ENCODE data around the gene SMIM44. TPM values are rescaled to one million over a fixed set of nuclear protein-coding genes. Genes with fewer than 3 reads are reported as not detected.

SMIM44 gene
- total RNA-seq, 2 experiments from 2014 or later = not detected

GRCh38 chr19:3479177-3479833 lies 3.9 kb downstream of the SMIM44 start:
- Mint-ChIP-seq H3K27ac (no peak overlapping the region), H3K4me3 (peak overlapping the region; percentile 75)

DNA sequence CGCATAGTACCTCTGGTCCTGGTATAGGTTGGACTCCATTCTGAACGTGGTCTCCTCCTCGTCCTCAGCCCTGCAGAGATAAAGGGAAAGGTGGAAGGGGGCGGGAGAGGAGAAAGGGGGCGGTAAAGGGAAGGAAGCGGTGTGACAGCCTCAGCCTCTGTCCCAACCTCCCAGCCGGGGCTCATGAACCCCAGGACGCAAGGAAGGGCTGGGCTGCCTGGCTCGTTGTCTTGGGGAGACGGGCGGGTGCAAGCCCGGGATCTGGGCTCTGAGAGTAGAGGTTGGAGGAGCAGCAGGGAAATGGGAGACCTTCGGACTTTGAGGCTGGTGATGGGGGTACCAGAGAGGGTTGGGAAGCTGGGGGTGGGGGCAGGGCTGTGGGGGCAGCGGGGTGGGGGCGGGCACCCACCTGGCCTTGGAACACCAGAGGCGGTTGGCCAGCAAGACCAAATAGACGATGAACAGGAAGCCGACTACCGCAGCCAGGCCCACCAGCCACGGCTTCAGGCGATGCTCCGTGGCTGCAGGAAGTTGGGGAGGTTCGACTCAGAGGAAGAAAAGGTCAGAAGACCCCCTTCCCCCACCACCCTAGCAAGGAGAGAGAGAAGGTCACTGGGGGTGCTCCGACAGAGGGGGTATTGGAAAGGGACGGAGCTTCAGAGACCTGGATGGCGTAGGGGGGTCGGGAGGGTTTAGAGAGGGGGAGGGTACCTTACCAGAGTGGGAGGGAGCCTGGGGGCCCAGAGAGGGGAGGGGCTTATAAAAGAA lies 4.6 kb downstream of the SMIM44 start:
- Mint-ChIP-seq H3K9me3 (no peaks in the 10 kb centered on the region), H3K4me1 (peaks cover 8% of the 10 kb centered on the region), H3K27ac (no peak overlapping the region), H3K36me3 (no peaks in the 10 kb centered on the region), H3K27me3 (no peaks in the 10 kb centered on the region), H3K4me3 (peak overlapping the region; percentile 75)
- DNase-seq = peak; percentile 16

More at GRCh38 chr19:3479177-3479833, 3.9 kb downstream of the SMIM44 start:
- peak; percentile 49 for DNase-seq
- Mint-ChIP-seq H3K4me1 (peaks cover 8% of the 10 kb centered on the region), H3K9me3 (no peaks in the 10 kb centered on the region), H3K36me3 (no peaks in the 10 kb centered on the region), H3K27me3 (no peaks in the 10 kb centered on the region)

- Mint-ChIP-seq H3K9me3 (no peaks in the 10 kb centered on the region), H3K4me3 (peak overlapping the region; percentile 50), H3K36me3 (no peaks in the 10 kb centered on the region), H3K27ac (no peak overlapping the region), H3K27me3 (no peaks in the 10 kb centered on the region), H3K4me1 (peaks cover 8% of the 10 kb centered on the region)
- DNase-seq = no peak
Observed at GRCh38 chr19:3477951-3478350, 5.3 kb downstream of the SMIM44 start.

GRCh38 chr19:3477506-3477905 lies 5.7 kb downstream of the SMIM44 start:
- Mint-ChIP-seq H3K27me3 (no peaks in the 10 kb centered on the region), H3K27ac (no peak overlapping the region), H3K9me3 (no peaks in the 10 kb centered on the region), H3K4me1 (peaks cover 8% of the 10 kb centered on the region), H3K36me3 (no peaks in the 10 kb centered on the region), H3K4me3 (no peak overlapping the region)
- DNase-seq = no peak

- Mint-ChIP-seq H3K27me3 (no peaks in the 10 kb centered on the region), H3K9me3 (no peaks in the 10 kb centered on the region), H3K36me3 (no peaks in the 10 kb centered on the region), H3K4me3 (no peak overlapping the region), H3K27ac (no peak overlapping the region), H3K4me1 (peaks cover 8% of the 10 kb centered on the region)
- no peak for DNase-seq
Observed at GRCh38 chr19:3476830-3477229, 6.4 kb downstream of the SMIM44 start.

- H3K27me3 Mint-ChIP-seq = no peaks in the 10 kb centered on the region
- H3K4me1 Mint-ChIP-seq = peaks cover 8% of the 10 kb centered on the region
- no peak overlapping the region for H3K27ac Mint-ChIP-seq
- H3K4me3 Mint-ChIP-seq = no peak overlapping the region
- no peaks in the 10 kb centered on the region for H3K36me3 Mint-ChIP-seq
- no peak for DNase-seq
- H3K9me3 Mint-ChIP-seq = no peaks in the 10 kb centered on the region
Observed at GRCh38 chr19:3475449-3475848, 7.8 kb downstream of the SMIM44 start.

- no peak overlapping the region for H3K27ac Mint-ChIP-seq
- no peaks in the 10 kb centered on the region for H3K36me3 Mint-ChIP-seq
- no peaks in the 10 kb centered on the region for H3K9me3 Mint-ChIP-seq
- peaks cover 8% of the 10 kb centered on the region for H3K4me1 Mint-ChIP-seq
- H3K27me3 Mint-ChIP-seq = no peaks in the 10 kb centered on the region
- no peak for DNase-seq
- H3K4me3 Mint-ChIP-seq = no peak overlapping the region
Observed at GRCh38 chr19:3474614-3475013, 8.6 kb downstream of the SMIM44 start.

DNA sequence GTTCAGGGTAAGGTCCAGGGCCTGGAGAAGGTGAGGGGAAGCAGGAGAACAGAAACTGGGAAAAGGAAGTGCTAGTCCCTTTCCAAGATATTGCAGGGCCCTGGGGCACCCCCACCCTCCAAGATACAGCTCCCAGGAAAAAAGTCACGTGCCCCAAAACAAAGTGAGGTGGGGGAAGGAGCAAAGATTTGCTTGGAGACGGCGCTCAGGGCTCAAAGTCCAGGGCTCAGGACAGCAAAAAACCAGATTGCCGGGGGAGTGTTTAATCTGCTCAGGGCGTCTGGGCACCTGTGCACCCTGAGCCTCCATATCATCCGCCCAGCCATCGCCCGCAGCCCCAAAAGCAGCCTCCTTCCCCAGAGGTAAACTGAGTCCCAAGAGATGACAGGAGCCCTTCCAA lies 9.2 kb downstream of the SMIM44 start:
- H3K36me3 Mint-ChIP-seq = no peaks in the 10 kb centered on the region
- no peak overlapping the region for H3K4me3 Mint-ChIP-seq
- H3K27ac Mint-ChIP-seq = no peak overlapping the region
- H3K9me3 Mint-ChIP-seq = no peaks in the 10 kb centered on the region
- no peaks in the 10 kb centered on the region for H3K27me3 Mint-ChIP-seq
- DNase-seq = no peak
- peaks cover 6% of the 10 kb centered on the region for H3K4me1 Mint-ChIP-seq

DNA sequence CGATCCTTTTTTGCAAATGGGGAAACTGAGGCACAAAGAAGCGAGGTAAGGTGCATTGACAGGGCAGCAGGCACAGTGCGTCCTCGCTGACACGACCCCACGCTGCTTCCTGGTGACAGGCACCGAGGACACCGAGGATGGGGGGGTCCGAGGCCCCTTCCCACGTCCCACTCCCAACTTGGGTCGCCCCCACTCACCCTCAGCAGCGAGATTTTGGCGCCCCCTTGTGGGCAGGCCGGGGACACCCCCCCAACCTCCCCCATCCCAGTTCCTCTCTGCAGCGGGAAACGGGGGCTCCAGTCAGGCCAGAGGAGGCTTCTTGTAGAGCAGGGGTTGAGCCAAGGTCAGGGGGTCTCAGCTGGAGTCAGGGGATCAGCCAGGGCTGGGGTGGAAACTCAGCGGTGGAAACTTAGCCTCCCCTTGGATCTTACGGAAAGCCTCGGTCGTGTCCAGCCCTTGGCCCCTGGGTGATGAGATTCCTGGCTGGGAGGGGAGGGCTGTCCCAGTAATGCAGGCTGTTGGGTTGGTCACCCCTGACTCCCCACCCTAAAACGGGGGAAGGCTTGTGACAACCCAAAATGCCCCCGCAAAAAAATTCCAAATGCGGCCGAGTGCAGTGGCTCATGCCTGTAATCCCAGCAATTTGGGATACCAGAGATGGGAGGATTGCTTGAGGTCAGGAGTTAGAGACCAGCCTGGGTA lies 11.1 kb downstream of the SMIM44 start:
- no peak overlapping the region for H3K27ac Mint-ChIP-seq
- no peak overlapping the region for H3K4me3 Mint-ChIP-seq
- H3K4me1 Mint-ChIP-seq = no peaks in the 10 kb centered on the region
- peak; percentile 27 for DNase-seq
- H3K27me3 Mint-ChIP-seq = no peaks in the 10 kb centered on the region
- H3K36me3 Mint-ChIP-seq = peaks cover 2% of the 10 kb centered on the region
- H3K9me3 Mint-ChIP-seq = peaks cover 4% of the 10 kb centered on the region

GRCh38 chr19:3470500-3471128 lies 12.6 kb downstream of the SMIM44 start:
- Mint-ChIP-seq H3K4me3 (no peak overlapping the region), H3K27ac (no peak overlapping the region), H3K9me3 (peaks cover 4% of the 10 kb centered on the region), H3K27me3 (no peaks in the 10 kb centered on the region), H3K36me3 (peaks cover 2% of the 10 kb centered on the region), H3K4me1 (no peaks in the 10 kb centered on the region)
- DNase-seq = no peak

GRCh38 chr19:3469638-3470499 lies 13.4 kb downstream of the SMIM44 start:
- no peak overlapping the region for H3K4me3 Mint-ChIP-seq
- peaks cover 4% of the 10 kb centered on the region for H3K9me3 Mint-ChIP-seq
- no peaks in the 10 kb centered on the region for H3K27me3 Mint-ChIP-seq
- H3K36me3 Mint-ChIP-seq = peaks cover 2% of the 10 kb centered on the region
- no peak for DNase-seq
- H3K27ac Mint-ChIP-seq = no peak overlapping the region
- H3K4me1 Mint-ChIP-seq = no peaks in the 10 kb centered on the region

DNA sequence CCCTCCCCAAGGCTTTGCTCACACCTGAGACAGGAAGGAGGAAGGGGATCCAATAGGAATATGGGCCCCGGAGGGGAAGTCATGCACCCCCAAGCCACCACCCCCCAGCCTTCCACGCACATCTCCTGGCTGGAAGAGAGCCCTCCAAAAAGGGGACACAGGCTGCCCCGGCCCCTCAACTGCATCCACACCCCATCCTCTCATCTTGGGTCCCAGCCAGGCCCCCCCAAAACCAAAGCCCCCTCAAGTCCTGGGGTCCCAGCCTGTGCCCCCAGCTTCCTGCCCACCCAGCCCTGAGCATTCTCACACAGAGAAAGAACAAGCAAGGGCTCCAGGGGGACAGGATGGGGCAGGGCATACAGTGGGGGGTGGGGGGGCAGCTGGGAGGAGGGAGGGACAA lies 15.0 kb downstream of the SMIM44 start:
- H3K4me1 Mint-ChIP-seq = no peaks in the 10 kb centered on the region
- no peak overlapping the region for H3K4me3 Mint-ChIP-seq
- H3K27ac Mint-ChIP-seq = no peak overlapping the region
- peaks cover 2% of the 10 kb centered on the region for H3K36me3 Mint-ChIP-seq
- peaks cover 4% of the 10 kb centered on the region for H3K9me3 Mint-ChIP-seq
- no peaks in the 10 kb centered on the region for H3K27me3 Mint-ChIP-seq
- DNase-seq = no peak

DNA sequence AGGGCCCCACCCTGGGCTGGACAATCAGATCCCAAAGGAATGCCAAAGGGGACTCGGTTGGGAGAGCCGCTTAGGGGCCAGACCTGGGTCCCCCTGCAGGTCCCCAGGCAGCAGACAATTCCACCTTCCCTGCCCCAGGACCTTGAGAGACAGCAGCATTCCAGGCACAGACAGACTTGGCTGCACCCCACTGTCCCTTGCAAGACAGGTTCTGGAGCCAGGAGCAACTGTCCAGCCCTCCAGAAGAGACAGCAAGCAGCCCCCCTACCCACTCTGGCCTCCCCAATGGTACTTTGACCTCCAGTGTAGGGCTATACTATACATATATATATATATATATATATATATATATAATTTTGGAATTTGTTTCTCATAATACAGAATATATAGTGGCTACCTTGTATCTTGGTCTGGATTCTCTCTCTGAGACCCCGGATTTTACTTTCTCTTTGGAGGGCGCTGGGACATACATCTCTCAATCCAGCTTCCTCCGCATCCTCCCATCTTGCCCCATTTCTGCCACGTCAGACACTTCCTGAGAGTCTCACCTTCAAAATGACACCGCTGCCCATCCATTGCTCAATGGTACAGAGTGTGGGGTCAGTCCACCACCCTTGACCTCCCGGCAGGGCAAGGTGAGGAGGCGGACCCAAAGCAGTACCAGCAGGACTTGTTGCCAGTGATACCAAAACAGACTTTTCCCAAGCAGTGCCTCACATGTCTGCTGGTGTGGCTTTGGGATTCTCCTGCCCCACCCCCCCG lies 15.6 kb downstream of the SMIM44 start:
- H3K4me3 Mint-ChIP-seq = no peak overlapping the region
- H3K27me3 Mint-ChIP-seq = no peaks in the 10 kb centered on the region
- H3K36me3 Mint-ChIP-seq = peaks cover 4% of the 10 kb centered on the region
- H3K9me3 Mint-ChIP-seq = peaks cover 4% of the 10 kb centered on the region
- H3K27ac Mint-ChIP-seq = no peak overlapping the region
- H3K4me1 Mint-ChIP-seq = no peaks in the 10 kb centered on the region
- DNase-seq = no peak

GRCh38 chr19:3466635-3467034 lies 16.6 kb downstream of the SMIM44 start:
- peaks cover 4% of the 10 kb centered on the region for H3K36me3 Mint-ChIP-seq

More at GRCh38 chr19:3466635-3467034, 16.6 kb downstream of the SMIM44 start:
- Mint-ChIP-seq H3K9me3 (peaks cover 4% of the 10 kb centered on the region), H3K27me3 (no peaks in the 10 kb centered on the region), H3K4me3 (no peak overlapping the region), H3K27ac (peak overlapping the region; percentile 48), H3K4me1 (no peaks in the 10 kb centered on the region)
- DNase-seq = no peak

Measured in activated naive CD8-positive, alpha-beta T cell treated with anti-CD3 and anti-CD28 coated beads for 36 hours (primary cell).